ENCODE results near the gene LRRC4C.

DNA sequence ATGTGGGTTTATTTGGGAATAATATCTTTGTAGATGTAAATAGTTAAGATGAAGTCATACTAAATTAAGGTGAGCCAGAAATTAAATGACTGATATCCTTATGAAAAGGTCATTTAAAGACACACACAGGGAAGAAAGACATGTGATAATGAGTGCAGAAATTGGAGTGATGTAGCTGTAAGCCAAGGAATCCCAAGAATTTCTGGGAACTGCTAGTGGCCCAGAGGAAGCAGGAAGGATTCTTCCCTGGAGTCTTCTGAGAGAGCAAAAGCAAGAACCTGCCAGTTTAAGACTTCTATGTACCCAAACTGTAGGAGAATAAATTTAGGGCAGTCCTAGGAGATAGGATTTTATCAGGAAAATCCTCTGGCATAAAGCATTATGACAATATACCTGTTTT, 66.9 kb downstream of the LRRC4C start:
- TF ChIP-seq POLR2A (IDR thresholded peaks at IDR 0.05; ENCODE audit: low read length) (no peak), GATA1 (IDR thresholded peaks at IDR 0.05; ENCODE audit: low read depth, low read length) (no peak)
